Stimulated activated CD4-positive, alpha-beta T cell treated with anti-CD3 and anti-CD28 coated beads, Interleukin-15, amount 100 ng/mL, for 48 hours (primary cell): ENCODE measurements around the gene RBM8A.
A peak's percentile ranks its signal among the peaks of the same experiment; 100 is the strongest.
"Not testable (repeated sequence)": the region's sequence is repeated elsewhere in the genome, so short reads cannot be mapped to it uniquely, and the experiment has no call there.

Experiments used
- DNase-seq, 2 donors: peaks; one replicate each; pipeline ENCODE4 v3.0.0-alpha.2; 2020; ENCODE audit warnings: low read depth in 2 of 2

The RBM8A gene

DNA sequence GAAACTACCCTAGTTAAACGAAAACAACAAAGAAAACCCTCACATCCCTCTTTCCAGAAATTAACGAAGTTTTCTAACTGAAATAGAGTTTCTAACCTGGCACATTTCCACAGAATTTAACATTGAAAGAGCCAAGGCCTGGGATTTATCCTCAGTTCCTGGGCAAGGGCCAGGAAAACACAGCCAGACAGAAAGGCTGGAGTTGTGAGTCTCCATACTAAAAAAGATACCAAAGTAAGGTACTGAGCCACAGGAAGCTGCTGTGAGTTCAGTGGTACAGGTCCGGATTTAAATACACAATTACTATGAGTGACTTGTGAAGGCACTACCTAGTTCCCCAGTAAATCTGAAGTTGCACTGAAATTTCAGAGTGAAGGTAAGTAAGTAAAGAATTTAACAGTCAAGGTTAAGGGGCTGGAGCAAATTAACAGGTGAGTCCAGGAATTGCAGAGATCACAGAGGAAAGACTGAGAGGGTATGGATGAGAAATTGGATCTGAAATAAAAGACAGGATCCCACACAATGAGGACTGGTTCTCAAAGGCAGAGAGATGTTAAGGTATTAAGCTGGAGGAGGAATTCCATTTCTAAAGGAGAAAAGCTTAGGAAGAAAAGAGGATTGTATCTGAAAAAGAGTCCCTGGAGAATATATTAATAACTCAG lies 29.6 kb upstream of the RBM8A start:
- DNase-seq, result no peak

DNA sequence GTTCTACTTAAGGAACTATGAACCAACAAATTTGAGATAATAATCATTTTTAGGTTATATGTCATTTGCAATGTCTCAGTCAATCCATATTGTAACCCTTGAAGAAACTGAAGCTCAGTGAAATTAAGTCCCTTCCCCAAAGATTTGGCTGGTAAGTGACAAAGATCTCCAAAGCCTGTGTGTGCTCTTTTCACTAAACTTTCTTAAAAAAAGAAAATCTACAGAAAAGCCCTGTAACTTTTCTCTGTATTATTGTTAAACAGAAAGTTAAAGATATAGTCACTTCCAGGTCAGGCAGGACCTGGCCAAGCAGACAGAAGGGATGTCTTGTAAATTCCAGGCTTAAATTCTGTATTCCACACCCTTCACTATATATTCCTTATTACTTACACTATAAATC lies 29.1 kb upstream of the RBM8A start:
- no peak for DNase-seq

DNA sequence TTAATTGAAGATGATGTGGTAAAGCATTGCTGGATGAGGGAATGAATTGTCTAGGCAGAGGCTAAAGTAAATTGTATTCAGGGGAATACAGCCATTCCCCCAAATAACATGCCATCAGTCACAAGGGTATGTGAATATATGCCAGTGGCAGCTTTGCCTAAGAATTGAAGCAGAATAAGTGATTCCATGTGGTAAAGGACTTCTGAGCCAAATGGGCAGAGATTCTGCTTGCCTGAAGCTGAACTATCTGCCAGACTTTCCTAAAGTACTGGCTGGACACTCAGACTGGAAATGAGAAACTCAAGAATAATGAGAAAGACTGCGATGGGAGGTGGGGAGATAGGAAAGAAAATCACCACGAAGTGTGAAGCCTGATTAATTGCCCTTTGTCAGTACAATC lies 28.2 kb upstream of the RBM8A start:
- no peak for DNase-seq

DNA sequence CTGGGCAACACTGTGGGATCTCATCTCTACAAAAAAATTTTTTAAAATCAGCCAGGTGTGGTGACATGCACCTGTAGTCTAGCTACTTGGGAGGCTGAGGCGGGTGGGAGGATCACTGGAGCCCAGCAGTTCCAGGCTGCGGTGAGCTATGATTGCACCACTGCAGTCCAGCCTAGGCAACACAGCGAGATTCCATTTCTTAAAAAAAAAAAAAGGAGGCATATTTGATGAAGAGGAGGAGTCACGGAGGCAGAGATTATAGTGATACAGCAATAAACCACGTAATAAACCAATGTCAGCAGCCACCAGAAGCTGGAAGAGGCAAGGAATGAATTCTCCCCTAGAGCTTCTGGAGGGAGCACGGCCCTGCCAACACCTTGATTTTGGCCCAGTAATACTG lies 26.6 kb upstream of the RBM8A start:
- no peak for DNase-seq

DNA sequence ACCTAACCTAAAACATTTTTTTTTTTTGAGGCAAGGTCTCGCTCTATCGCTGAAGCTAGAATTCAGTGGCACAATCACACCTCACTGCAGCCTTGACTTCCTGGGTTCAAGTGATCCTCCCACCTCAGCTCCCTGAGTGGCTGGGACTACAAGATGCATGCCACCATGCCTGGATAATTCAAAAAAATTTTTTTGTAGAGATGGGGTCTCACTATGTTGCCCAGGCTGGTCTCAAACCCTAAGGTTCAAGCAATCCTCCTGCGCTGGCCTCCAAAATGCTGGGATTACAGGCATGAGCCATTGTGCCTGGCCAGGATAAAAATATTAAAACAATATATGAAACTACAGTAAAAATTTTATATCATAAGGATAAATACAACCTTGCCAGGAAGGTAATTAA lies 25.6 kb upstream of the RBM8A start:
- no peak for DNase-seq

- no peak for DNase-seq
Observed at GRCh38 chr1:145951526-145951925, 24.2 kb upstream of the RBM8A start.

- no peak for DNase-seq
Observed at GRCh38 chr1:145949219-145949618, 21.9 kb upstream of the RBM8A start.

GRCh38 chr1:145947551-145947950 lies 20.3 kb upstream of the RBM8A start:
- no peak for DNase-seq

DNA sequence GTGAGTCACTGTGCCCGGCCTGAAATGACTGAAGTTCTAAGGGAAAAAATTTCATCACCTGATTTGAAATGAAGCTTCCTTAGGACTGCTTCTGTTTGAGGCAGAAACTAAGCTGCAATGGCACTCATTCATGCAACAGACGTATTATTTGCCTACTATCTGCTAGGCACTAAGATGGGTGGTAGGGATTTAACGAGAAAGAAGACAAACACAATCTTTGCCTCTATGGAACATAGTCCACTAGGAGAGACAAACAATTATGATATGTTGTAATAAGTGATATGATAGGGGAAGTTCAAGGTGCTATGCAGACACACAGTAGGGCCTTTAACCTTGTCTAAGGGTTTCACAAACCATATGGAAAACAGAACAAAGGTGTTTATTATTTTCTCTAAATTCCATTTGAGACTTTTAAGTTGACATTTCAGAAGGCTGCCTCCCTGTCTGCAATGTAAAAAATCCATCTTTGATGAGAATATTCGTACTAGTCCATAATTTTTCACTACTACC lies 19.2 kb upstream of the RBM8A start:
- DNase-seq, result no peak

- DNase-seq, result no peak
Observed at GRCh38 chr1:145944532-145944931, 17.2 kb upstream of the RBM8A start.

DNA sequence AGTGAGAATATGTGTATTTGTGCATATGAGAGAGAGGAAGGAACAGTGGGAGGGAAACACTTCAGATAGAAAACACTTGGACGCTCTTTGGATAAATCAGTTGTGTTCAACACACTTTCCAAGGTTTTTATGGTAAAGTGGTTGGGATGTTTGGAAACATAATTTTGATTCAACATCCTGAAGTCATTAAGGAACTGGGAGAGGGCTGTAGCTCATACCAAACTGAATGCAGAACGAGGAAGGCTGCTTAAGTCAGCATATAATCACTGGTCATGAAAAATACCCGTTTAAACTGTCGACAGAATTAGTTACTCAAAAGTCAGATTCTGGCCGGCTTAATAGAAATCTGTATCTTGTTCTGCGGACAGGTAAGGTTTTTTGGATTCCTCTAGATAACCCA lies 15.6 kb upstream of the RBM8A start:
- DNase-seq, result no peak

DNA sequence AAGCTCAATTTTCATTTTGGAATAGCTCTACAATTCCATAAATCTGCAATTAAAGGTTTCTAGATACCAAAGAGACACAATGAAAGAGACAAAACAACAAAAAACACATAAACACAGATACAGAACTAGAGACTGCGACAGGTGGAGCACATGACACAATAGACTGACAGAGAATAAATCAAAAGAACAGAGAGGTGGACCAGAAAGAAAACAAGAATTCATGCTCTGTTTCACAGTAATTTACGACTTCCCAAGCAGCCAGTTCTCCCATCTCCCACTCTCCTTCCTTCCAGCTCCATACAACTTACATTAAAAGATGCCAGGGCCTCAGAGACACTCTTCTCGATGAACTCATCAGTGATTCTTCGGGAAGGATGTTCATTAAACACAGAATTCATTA lies 15.1 kb upstream of the RBM8A start:
- DNase-seq, result no peak

DNA sequence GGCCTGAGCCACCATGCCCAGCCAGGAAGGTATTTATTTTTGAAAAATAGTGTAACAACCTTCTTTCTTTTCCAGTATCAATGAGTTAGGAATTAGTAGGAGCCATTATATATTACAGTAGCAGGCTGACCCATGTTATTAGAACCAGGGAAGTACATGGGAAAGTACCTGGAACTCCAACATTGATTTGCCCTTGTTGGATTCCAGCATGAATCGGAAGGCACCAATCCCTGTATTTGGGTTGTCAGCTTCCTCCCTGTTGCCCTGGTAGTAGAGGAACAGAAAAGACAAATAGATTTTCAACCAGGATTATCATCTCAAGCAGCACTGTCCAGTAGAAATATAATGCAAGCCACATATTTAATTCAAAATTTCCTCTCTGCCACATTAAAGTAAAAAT lies 10.2 kb upstream of the RBM8A start:
- no peak for DNase-seq

DNA sequence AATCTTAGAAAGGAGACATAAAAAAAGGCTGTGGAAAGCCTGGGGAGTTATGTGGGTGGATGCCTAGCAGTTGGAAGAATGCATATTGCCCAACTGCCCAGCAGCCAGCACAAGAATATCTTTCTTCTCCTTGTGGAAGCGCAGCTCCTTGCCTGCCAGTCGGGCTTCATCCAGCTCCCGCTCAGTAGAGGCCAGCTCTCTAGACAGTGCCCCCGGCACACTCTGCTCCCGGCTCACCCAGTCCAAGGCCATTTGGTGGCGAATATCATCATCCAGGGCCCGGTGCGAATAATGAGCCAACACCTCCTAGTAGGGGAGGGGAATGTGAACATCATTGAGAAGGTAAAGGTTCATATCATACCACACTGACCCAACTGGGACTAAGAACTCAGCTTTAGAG lies 9.0 kb upstream of the RBM8A start:
- no peak for DNase-seq

DNA sequence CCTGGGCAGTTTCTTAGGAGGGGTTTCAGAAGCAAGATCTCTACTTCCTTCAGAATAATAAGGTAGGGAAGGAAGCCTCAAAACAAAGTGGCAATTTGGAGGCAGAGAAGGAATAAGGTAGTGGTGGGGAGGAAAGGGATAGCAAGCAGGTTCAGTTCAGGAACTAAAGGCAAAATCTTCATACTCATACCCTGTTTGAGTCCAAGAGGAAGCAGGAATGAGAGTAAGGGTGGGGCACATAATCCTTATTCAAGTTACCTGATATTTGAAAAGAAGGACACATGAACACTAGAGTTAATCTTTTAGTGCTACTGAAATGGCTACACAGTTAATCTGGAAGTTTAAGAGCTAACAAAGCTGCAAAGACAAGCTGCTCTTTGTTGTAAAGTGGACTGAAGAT lies 8.4 kb upstream of the RBM8A start:
- DNase-seq, result no peak

DNA sequence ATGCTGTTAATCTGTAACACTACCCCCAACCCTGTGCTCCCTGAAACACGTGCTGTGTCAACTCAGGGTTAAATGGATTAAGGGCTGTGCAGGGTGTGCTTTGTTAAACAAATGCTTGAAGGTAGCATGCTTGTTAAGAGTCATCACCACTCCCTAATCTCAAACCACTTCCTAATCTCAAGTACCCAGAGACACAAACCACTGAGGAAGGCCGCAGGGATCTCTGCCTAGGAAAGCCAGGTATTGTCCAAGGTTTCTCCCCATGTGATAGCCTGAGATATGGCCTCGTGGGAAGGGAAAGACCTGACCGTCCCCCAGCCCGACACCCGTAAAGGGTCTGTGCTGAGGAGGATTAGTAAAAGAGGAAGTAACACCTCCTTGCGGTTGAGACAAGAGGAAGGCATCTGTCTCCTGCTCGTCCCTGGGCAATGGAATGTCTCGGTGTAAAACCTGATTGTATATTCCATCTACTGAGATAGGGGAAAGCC lies 5.3 kb upstream of the RBM8A start:
- not testable (repeated sequence) for DNase-seq

- DNase-seq, result no peak
Observed at GRCh38 chr1:145927916-145928643, 796 bp upstream of the RBM8A start.

GRCh38 chr1:145926686-145927062 lies 610 bp downstream of the RBM8A start:
- DNase-seq, result peak; percentile 46 to 49

DNA sequence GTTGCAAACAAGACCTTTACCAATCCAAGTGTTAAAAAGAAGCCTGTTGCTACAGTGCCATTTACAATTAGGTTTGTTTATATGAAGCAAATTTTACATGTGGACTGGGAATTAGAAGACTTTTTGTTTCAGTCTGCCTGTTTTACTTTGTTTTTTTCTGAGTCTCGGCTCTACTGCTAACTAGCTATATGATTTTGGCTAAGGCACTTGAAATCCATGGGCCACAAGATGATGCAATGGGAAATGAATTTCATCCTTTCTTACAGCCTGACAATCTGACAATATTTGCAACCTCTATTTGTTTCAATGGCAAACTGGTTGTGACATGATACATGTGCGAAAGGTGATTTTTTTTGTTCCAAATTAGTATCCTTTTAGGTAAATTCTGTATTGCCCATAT lies 5.0 kb downstream of the RBM8A start:
- no peak for DNase-seq

- not testable (repeated sequence) for DNase-seq
Observed at GRCh38 chr1:145920297-145920696, 7.0 kb downstream of the RBM8A start.

DNA sequence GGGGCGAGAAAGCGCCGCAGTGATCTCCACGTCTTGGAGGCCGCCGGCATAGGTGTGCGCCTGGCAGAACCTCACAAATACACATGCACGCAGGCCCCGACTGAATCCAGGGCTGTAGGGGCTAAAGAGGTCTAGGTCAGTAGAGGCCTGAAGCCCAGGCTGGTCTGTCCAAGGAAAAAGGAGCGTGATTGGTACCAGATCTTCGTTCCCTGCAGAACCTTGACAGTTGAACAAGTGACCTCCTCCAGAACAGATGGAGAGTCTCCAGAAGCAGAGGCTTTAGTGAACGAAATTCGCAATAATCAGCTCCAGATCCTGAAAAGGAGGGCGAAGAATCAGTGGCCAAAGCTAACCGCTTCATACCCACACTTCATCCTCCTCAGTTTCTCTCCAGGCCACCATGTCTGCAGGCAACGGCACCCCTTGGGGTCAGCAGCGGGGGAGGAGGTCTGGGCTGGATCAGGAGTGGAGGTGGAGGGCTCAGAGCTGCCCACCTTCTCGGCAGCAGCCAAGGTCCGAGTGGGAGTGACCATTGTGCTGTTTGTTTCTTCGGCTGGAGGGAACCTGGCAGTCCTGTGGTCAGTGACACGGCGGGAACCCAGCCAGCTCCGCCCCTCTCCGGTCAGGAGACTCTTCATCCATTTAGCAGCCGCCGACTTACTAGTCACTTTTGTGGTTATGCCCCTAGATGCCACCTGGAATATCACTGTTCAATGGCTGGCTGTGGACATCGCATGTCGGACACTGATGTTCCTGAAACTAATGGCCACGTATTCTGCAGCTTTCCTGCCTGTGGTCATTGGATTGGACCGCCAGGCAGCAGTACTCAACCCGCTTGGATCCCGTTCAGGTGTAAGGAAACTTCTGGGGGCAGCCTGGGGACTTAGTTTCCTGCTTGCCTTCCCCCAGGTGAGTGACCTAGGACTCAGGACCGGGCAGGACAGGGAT lies 8.0 kb downstream of the RBM8A start:
- no peak for DNase-seq
